ENCODE data around the gene TBX15.

The TBX15 gene

DNA sequence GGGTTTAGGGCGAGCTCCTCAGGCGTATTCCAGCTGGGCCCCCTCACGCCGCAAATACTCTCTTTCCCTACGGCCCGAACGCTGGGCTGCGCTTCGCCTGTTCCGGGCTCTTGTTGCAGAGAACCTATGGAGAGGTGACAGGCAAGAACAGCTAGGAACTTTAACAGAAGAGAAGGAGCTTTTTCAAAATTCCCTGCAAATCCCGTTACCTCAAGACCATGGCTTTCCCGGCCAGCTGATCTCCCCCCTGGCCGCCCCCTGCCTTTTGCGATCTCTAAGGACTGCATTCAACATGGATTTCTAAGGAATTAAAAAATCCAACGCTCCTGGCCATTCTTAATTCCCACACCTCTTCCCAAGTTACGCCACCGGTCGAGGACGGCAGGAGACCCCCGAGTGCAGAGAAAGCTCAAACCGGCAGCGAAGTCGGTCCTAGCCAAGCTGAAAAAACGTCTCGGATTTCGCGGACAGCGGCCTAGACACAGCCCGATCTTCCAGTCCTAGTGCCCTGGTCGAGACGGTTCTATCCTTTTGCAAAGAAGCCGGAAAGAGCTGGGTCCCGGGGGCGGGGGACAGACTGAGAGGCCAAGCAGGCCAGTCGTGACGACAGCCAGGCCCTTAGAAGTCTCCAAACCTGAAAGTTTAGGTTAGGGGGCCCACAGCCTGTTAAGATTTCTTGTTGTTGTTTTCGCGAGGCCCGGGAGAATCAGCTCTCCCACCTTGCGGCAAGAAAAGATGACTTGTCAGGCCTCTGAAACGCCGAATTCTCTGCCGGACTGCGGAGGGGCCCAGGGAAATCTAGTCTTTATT, 1.1 kb upstream of the TBX15 start:
- H3K36me3 ChIP-seq (ENCODE audit: insufficient read depth, insufficient read length, low read length) = peaks cover 5% of the 10 kb centered on the region
- H3K9me3 ChIP-seq (ENCODE audit: insufficient read depth, low read length) = peaks cover 18% of the 10 kb centered on the region; the same call in 1 of the 2 replicates
- DNase-seq (ENCODE audit: low read depth, low spot score) = no peak
- H3K4me1 ChIP-seq (ENCODE audit: insufficient read depth, insufficient read length) = peaks cover 5% of the 10 kb centered on the region
- H3K27me3 ChIP-seq (ENCODE audit: insufficient read depth, insufficient read length) = peaks cover 50% of the 10 kb centered on the region
- peak overlapping the region; percentile 73 for H3K4me3 ChIP-seq (ENCODE audit: insufficient read length, low read depth)
- no peak for TF ChIP-seq SUZ12 (IDR thresholded peaks at IDR 0.05; ENCODE audit: extremely low read depth, insufficient read depth, insufficient read length)
- H3K9ac ChIP-seq (ENCODE audit: insufficient read length, low read depth) = peak overlapping the region; percentile 76

DNA sequence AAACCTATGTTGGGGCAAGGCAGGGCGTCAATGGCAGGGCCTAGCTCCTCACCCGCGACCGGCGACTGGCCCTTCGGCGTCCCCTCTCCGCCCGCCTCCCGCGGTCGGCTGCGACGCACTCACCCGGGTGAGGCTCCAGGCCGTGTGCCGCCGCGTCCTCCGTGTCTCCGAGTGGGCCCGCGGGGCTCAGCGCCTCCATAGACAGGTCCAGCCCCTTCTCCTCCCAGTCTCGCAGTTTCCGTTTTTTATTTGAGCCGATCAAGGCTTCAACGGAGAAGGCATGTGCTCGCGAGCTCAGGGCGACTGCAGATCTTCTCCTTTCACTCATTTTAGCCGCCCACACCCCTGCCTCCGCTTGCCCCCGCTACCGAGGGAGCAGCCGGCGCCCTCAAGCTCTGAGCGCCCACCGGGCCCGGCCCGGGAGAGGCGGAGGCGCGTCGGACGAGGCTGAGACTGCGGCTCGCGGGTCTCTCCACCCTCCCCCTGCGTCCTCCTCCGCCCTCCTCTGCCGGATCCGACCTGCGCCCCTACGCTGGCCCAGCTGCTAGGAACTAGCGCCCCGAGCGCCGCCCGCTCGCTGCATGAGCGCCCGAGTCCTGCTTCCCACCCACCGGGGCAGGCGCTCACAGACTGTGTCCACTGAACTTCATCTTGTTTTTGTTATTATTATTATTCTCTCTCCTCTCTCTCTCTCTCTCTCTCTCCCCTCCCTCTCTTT, 516 bp downstream of the TBX15 start:
- peaks cover 28% of the 10 kb centered on the region; the same call in 1 of the 2 replicates for H3K9me3 ChIP-seq (ENCODE audit: insufficient read depth, low read length)
- H3K4me1 ChIP-seq (ENCODE audit: insufficient read depth, insufficient read length) = peaks cover 5% of the 10 kb centered on the region
- H3K9ac ChIP-seq (ENCODE audit: insufficient read length, low read depth) = peak overlapping the region; percentile 88
- H3K4me3 ChIP-seq (ENCODE audit: insufficient read length, low read depth) = peak overlapping the region; percentile 73
- peaks cover 17% of the 10 kb centered on the region for H3K36me3 ChIP-seq (ENCODE audit: insufficient read depth, insufficient read length, low read length)
- peaks cover 50% of the 10 kb centered on the region for H3K27me3 ChIP-seq (ENCODE audit: insufficient read depth, insufficient read length)
- DNase-seq (ENCODE audit: low read depth, low spot score) = no peak
- TF ChIP-seq ZNF274 (IDR thresholded peaks at IDR 0.05; ENCODE audit: low read depth, low read length) = no peak

DNA sequence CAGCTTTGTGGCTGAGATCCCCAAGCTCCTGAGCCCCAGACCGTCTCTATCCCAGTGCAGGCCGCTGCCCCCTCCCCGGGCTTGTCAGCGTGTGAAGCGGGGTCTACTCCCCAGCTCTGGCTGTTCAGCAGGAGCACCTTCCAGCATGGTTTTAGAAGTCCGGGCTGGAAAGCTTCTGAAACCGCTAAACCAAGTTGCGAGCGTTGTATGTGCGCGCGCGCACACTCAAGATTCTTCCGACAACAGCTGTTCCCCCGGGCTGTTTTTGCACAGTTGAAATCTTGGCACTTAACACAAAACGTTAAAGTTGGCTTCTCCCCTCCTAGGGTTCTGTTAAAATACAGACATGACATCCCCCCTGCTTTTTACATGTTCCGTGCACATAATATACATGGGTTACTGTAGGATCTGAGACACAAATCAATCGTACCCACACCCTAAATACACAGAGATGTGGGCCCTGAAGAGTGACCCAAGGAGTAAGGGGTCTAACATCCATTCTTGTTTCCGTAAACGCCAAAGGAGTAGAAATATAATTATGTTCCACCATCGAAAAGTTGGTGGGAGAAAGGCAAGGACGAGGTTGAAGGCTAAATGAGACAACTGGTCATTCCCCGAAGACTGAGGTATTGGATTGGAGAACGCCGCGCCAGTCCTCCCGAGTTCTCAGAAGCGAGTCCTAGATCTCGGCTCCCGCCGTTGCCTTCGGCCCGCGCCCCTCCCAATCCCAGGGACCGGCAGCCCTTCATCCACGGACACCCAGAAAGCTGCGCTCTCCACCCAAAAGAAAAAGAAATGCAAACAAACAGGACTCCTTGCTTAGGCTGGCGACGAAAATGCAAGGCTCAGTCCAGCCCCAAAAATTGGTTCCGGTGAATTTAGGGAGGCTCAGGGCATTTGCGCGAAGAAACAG, 1.3 kb downstream of the TBX15 start:
- peaks cover 5% of the 10 kb centered on the region for H3K4me1 ChIP-seq (ENCODE audit: insufficient read depth, insufficient read length)
- H3K9ac ChIP-seq (ENCODE audit: insufficient read length, low read depth) = peak overlapping the region; percentile 88
- H3K9me3 ChIP-seq (ENCODE audit: insufficient read depth, low read length) = peaks cover 28% of the 10 kb centered on the region; the same call in 1 of the 2 replicates
- H3K4me3 ChIP-seq (ENCODE audit: insufficient read length, low read depth) = peak overlapping the region; percentile 73
- peaks cover 50% of the 10 kb centered on the region for H3K27me3 ChIP-seq (ENCODE audit: insufficient read depth, insufficient read length)
- DNase-seq (ENCODE audit: low read depth, low spot score) = no peak
- peaks cover 17% of the 10 kb centered on the region for H3K36me3 ChIP-seq (ENCODE audit: insufficient read depth, insufficient read length, low read length)
- no peak for TF ChIP-seq ZNF274 (IDR thresholded peaks at IDR 0.05; ENCODE audit: low read depth, low read length)

DNA sequence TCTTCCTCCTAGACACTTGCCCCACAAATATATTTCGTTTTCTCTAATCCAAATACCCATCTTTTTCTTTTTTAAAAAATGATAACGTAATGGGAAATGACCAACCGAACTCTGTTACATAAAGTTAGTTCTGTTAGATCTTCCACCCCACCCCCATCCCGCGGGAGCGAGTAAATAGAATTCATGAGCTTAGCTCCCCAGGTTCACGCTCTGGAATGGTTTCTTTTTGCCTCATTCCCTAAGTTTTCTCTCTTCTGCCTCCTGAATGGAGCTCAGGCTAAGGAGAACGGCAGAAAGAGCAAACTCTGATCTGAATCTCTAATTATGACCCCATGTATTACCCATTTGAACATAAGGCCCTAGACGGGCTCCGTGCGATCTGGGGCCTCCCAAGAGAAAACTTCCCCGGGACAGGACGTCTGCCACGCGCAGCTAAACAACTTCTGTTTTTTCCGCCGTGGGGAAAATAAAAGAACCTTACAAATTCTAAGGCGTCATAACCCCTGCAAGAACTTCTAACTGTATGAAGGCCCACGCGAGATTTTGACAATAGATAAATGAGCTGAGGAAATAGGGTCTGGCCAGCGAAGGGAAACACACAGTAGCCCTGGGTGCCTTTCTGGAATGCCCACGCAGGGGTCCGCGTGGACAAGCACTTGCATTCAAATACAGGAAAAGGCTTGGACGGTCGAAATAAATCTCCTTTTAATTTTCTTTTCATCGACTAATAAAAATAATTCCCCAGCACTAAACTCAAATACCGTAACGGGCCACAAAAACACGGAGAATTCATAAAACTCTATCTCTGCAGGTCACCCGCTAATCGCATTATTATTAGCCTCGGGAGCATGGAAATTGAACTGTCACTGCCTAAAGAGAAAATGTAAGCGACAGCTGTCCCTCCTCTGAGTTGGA, 2.2 kb downstream of the TBX15 start:
- peaks cover 5% of the 10 kb centered on the region for H3K4me1 ChIP-seq (ENCODE audit: insufficient read depth, insufficient read length)
- TF ChIP-seq SUZ12 (IDR thresholded peaks at IDR 0.05; ENCODE audit: extremely low read depth, insufficient read depth, insufficient read length) (no peak), YY1 (IDR thresholded peaks at IDR 0.05; ENCODE audit: insufficient read depth, insufficient read length) (no peak), ZNF274 (IDR thresholded peaks at IDR 0.05; ENCODE audit: low read depth, low read length) (no peak)
- peaks cover 42% of the 10 kb centered on the region for H3K27me3 ChIP-seq (ENCODE audit: insufficient read depth, insufficient read length)
- H3K9me3 ChIP-seq (ENCODE audit: insufficient read depth, low read length) = peaks cover 28% of the 10 kb centered on the region; the same call in 1 of the 2 replicates
- peaks cover 17% of the 10 kb centered on the region for H3K36me3 ChIP-seq (ENCODE audit: insufficient read depth, insufficient read length, low read length)
- H3K4me3 ChIP-seq (ENCODE audit: insufficient read length, low read depth) = peak overlapping the region; percentile 73
- DNase-seq (ENCODE audit: low read depth, low spot score) = no peak
- no peak overlapping the region for H3K9ac ChIP-seq (ENCODE audit: insufficient read length, low read depth)

DNA sequence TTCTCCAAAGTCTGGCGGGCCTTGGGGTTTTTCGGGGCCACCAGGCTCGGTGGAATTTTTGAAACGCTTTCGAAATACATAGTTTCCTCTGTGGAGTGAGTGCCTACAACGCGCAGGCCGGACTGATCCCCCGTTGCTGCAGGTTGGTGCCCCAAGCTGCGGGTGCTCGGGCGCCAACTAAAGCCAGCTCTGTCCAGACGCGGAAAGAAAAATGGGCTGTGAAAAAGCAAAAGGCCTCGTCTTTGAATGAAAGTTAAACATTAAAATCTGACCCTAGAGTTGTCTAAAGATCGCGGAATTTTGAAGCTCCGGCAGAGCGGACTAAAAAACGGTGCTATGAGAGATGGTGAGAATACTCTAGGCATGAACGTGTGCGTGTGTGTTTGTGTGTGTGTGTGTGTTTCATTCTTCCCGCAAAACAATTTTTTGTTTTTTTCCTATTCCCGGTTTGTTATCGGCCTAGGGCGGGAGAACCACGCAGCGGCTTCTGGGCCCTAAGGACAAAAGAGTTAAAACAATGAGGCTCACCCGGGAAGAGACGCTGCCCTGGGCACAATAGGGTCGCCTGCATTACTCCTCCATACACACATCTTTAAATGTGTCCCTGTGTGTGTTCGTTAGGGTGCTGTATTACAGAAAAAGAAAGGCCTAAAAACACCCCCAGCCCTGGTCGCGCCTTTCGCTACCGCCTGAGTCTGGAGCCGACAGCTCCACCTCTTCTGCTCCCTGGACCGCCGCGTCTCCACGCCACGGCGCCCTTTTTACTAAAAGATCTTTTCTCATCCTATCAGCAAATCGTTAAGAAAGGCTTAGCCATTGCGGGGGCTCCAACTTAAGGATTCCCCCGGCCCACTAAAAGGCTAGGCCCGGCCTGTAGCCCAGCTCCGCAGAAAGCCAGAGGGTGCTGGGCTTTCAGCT, 3.2 kb downstream of the TBX15 start:
- no peak for TF ChIP-seq ZNF274 (IDR thresholded peaks at IDR 0.05; ENCODE audit: low read depth, low read length)
- no peak for TF ChIP-seq YY1 (IDR thresholded peaks at IDR 0.05; ENCODE audit: insufficient read depth, insufficient read length)
- no peak for TF ChIP-seq SUZ12 (IDR thresholded peaks at IDR 0.05; ENCODE audit: extremely low read depth, insufficient read depth, insufficient read length)
- Histone ChIP-seq H3K4me3 (ENCODE audit: insufficient read length, low read depth) (no peak overlapping the region), H3K36me3 (ENCODE audit: insufficient read depth, insufficient read length, low read length) (peaks cover 19% of the 10 kb centered on the region), H3K27me3 (ENCODE audit: insufficient read depth, insufficient read length) (peaks cover 33% of the 10 kb centered on the region), H3K9me3 (ENCODE audit: insufficient read depth, low read length) (peaks cover 31% of the 10 kb centered on the region; the same call in 1 of the 2 replicates), H3K9ac (ENCODE audit: insufficient read length, low read depth) (no peak overlapping the region), H3K4me1 (ENCODE audit: insufficient read depth, insufficient read length) (peaks cover 4% of the 10 kb centered on the region)
- DNase-seq (ENCODE audit: low read depth, low spot score) = no peak

Measured in NT2/D1 (cell line).